ENCODE data around the gene UBD.

DNA sequence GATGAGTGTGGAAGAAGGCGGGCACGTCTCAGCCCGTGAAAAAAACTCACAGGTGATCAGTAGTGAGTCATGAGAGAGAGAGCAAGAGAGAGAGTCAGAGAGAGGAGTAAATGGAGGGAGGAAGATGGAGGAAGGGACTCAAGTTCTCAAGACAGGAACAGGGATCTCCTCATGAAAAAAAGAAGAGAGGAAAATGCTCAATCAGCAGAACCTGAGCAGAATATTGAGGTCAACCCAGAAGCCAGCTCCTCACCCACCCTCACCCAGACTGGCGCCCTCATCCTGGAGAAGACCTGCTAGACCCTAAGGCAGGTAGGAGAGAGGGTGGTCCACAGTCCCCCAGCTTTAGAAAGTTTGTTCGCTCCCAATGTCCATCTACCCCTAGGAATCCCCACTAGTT is 4.8 kb downstream of the UBD start:
- TF ChIP-seq, protein P1, sequence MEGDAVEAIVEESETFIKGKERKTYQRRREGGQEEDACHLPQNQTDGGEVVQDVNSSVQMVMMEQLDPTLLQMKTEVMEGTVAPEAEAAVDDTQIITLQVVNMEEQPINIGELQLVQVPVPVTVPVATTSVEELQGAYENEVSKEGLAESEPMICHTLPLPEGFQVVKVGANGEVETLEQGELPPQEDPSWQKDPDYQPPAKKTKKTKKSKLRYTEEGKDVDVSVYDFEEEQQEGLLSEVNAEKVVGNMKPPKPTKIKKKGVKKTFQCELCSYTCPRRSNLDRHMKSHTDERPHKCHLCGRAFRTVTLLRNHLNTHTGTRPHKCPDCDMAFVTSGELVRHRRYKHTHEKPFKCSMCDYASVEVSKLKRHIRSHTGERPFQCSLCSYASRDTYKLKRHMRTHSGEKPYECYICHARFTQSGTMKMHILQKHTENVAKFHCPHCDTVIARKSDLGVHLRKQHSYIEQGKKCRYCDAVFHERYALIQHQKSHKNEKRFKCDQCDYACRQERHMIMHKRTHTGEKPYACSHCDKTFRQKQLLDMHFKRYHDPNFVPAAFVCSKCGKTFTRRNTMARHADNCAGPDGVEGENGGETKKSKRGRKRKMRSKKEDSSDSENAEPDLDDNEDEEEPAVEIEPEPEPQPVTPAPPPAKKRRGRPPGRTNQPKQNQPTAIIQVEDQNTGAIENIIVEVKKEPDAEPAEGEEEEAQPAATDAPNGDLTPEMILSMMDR (IDR thresholded peaks at IDR 0.05): no peak
- TF ChIP-seq POLR2A (IDR thresholded peaks at IDR 0.05): no peak
